Neuron (in vitro differentiated cells): Measurements from ENCODE around the gene TLE3.

ENCODE experiments used
- H2AFZ ChIP-seq: one replicate; pipeline ENCODE4 v1.6.1; 2013; ENCODE audit warnings: low read depth, mild to moderate bottlenecking, inconsistent platforms, low read length, moderate library complexity
- H3K27me3 ChIP-seq: one replicate; pipeline ENCODE4 v1.6.1; 2013; ENCODE audit warnings: low read length; ENCODE audit not compliant: insufficient read depth
- H3K36me3 ChIP-seq: one replicate; pipeline ENCODE4 v1.6.1; 2013; ENCODE audit warnings: low read length; ENCODE audit not compliant: insufficient read depth
- H3K4me1 ChIP-seq: one replicate; pipeline ENCODE4 v1.6.1; 2013; ENCODE audit warnings: low read length; ENCODE audit not compliant: insufficient read depth
- H3K4me3 ChIP-seq: 2 replicates; pipeline ENCODE4 v1.5.1; 2013; ENCODE audit warnings: mild to moderate bottlenecking, low read length, moderate library complexity
- H3K9me3 ChIP-seq: one replicate; pipeline ENCODE4 v1.6.1; 2013; ENCODE audit warnings: low read length

Gene TLE3

DNA sequence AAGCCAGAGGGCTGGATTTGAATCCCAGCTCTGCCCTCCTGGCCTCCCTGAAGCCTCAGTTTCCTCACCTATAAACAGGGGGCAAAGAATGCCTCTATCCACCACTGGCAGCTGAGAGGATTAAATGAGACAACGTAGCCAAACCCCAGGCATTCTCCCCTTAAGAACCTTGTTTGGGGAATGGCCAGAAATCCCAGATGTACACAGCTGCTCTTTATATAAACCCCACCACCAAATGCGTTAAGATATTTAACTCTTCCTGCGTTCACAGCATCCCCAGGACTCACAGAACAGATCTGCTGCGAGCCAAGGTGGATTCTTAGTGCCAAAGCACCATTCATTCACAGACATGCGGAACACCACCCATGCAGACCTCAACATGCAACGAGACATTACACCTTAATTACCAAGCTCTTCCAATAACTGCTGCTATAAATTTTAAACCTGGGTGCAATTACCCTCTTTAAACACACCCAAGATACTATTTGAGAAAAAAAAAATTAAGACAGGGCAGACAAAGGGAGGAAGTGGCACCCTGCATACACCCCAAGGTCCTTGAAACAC, 5.2 kb downstream of the TLE3 start:
- H3K36me3 ChIP-seq: peaks cover 18% of the 10 kb centered on the region
- H3K27me3 ChIP-seq: no peaks in the 10 kb centered on the region
- H2AFZ ChIP-seq: no peak overlapping the region
- no peaks in the 10 kb centered on the region for H3K9me3 ChIP-seq
- peaks cover 73% of the 10 kb centered on the region for H3K4me1 ChIP-seq
- no peak overlapping the region for H3K4me3 ChIP-seq

DNA sequence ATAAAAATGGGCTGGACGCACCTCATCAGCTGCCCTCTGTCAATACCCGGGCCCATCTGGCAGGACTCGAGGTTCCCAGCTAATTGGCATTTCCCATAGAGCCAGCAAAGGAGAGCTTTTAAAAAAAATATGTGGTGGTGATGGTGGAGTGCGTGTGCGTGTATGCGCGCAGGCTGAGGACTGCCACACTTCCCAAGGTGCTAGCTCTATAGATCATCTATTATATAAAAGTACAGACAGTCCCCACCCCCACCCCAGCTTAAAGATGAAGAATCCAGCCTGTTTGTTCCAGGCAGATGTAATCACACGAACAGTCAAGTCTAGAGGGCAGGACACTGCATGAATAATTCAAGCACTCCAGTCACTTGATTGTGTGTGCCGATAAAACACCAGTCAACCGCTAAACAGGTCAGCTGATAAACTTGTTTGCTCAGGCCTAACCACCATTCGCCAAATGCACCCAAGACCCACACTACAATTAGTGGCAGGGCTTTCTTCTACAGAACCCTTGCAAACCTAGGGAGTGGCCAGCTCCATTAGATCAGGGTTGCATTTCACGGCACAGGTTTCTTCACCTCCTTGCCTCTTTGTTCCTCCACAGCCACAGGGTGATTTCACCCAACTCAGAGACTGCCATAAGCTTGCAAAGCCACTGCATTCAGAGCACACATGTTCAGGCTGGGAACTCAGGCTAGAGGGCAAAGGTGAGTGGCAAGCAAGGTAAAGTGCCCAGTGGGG, 5.8 kb downstream of the TLE3 start:
- no peak overlapping the region for H3K4me3 ChIP-seq
- H3K36me3 ChIP-seq: peaks cover 18% of the 10 kb centered on the region
- H3K27me3 ChIP-seq: no peaks in the 10 kb centered on the region
- no peak overlapping the region for H2AFZ ChIP-seq
- H3K9me3 ChIP-seq: no peaks in the 10 kb centered on the region
- H3K4me1 ChIP-seq: peaks cover 79% of the 10 kb centered on the region

GRCh38 chr15:70090436-70091296, 7.1 kb downstream of the TLE3 start:
- Histone ChIP-seq H3K4me1 (peaks cover 79% of the 10 kb centered on the region), H3K27me3 (no peaks in the 10 kb centered on the region), H3K9me3 (no peaks in the 10 kb centered on the region), H3K4me3 (no peak overlapping the region), H3K36me3 (peaks cover 18% of the 10 kb centered on the region), H2AFZ (no peak overlapping the region)

DNA sequence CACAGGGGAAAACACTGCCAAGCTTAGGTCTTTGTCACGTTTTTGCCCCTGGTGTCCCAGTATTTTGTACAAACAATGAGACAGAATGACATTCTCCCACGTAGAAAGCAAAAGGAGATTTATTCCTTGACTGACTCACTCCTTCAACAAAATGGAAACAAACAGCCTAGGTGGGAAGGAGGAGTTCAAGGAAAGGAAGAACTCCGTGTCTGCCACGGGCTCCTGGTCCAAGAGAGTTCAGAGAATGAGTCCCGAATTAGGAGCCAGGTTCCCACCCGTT, 8.1 kb downstream of the TLE3 start:
- peaks cover 71% of the 10 kb centered on the region for H3K4me1 ChIP-seq
- H2AFZ ChIP-seq: no peak overlapping the region
- peaks cover 18% of the 10 kb centered on the region for H3K36me3 ChIP-seq
- H3K9me3 ChIP-seq: no peaks in the 10 kb centered on the region
- H3K27me3 ChIP-seq: no peaks in the 10 kb centered on the region
- no peak overlapping the region for H3K4me3 ChIP-seq

DNA sequence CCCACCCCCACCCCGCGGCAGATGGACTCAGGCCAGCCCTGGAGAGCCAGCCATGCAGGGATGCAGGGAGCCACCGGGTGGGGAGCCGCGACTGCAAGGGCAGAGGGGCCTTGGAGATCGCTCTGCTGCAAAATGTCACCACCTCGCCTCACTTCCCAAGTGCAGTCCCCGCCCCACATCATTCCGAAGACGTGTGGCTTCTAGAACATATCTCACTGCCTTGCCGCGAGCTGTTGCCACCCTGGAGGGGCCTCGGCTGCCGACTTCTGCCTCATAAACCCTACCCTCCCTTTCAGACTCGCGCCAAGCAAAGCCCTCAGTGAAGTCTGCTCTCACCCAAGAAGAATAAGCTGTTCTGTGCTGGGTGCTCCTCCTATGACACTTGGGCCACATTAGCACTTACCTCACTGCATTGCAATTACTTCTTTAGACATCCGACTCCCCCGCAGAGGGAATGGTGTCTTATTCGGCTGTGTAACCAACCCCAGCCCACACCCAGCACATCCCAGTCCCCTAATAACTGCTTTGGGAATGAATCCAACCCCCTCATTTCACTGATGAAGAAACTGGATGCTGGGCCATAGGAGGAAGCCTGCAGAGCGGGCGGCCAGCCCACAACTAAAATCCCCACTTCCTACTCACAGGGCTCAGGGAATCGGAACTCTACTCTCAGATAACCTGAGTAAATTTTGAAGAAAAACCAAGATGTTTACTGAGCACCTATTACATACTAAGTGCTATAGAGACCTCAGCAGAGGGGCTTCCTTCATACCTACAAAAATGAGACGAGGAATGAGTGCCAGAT, 8.6 kb downstream of the TLE3 start:
- Histone ChIP-seq H2AFZ (no peak overlapping the region), H3K4me1 (peaks cover 68% of the 10 kb centered on the region), H3K9me3 (no peaks in the 10 kb centered on the region), H3K27me3 (no peaks in the 10 kb centered on the region), H3K4me3 (no peak overlapping the region), H3K36me3 (peaks cover 18% of the 10 kb centered on the region)

DNA sequence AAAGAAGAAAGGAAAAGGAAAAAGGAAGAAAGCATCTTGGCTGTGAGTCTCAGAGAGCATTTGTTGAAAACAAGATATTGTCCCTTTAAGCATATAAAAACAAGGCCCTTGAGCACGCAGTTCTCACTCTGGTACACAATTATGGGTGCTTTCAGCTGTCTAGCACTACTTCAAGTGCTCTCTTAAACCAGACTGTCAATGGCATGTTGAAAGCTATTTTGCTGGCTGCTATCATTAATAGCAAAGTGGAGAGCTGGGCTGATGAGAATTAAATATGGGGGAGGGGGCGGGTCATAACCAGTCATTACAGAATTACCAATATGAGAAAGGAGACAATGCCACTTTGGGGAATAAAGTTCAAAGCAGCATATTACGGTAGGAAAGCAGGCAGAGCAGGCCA, 9.3 kb downstream of the TLE3 start:
- no peak overlapping the region for H3K4me3 ChIP-seq
- no peaks in the 10 kb centered on the region for H3K9me3 ChIP-seq
- H3K4me1 ChIP-seq: peaks cover 68% of the 10 kb centered on the region
- no peaks in the 10 kb centered on the region for H3K27me3 ChIP-seq
- H2AFZ ChIP-seq: no peak overlapping the region
- peaks cover 13% of the 10 kb centered on the region for H3K36me3 ChIP-seq

- H3K4me1 ChIP-seq: peaks cover 67% of the 10 kb centered on the region
- H3K9me3 ChIP-seq: no peaks in the 10 kb centered on the region
- no peak overlapping the region for H3K4me3 ChIP-seq
- no peak overlapping the region for H2AFZ ChIP-seq
- H3K36me3 ChIP-seq: peaks cover 10% of the 10 kb centered on the region
- no peaks in the 10 kb centered on the region for H3K27me3 ChIP-seq
Measured at GRCh38 chr15:70087708-70088352, 9.9 kb downstream of the TLE3 start.

DNA sequence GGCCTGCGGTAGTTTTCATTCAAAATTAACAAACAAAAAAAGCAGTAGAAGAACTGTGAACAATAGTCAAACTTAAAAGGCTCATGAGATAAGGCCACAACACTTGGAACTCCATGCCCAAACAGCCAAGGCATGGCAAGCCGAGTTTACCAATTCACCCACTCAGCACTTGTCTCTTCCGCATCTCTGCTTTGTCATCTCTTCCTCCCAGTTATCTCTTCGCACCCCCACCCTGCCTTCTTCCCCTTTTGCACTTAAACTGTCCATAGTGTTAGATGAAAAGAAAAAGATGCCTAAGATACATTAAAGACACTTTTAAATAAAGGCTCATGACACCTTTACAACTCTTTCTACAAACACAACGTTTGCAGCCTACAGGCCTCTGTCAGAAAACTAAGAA, 11.1 kb downstream of the TLE3 start:
- peaks cover 67% of the 10 kb centered on the region for H3K4me1 ChIP-seq
- no peaks in the 10 kb centered on the region for H3K9me3 ChIP-seq
- no peak overlapping the region for H3K4me3 ChIP-seq
- peaks cover 10% of the 10 kb centered on the region for H3K36me3 ChIP-seq
- H2AFZ ChIP-seq: no peak overlapping the region
- no peaks in the 10 kb centered on the region for H3K27me3 ChIP-seq

DNA sequence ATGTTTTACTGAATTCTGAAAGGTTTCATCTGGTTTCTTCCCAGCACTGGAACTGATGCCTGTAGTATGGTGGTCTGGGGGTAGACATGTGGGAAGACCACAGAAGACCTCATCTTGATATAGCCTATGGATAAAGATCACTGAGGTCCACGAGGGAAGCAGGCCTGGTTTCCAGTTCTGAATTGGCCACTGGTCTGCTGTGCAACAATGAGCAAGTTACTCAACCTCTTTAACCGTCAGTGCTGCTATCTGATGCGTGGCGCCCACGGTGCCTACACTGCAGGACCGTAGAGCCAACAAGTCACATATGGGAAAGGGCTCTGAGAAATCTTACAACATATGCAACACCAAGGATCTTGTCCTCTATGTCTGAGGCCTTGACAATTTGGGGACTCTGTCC, 13.3 kb downstream of the TLE3 start:
- no peaks in the 10 kb centered on the region for H3K9me3 ChIP-seq
- H2AFZ ChIP-seq: no peak overlapping the region
- no peaks in the 10 kb centered on the region for H3K27me3 ChIP-seq
- H3K4me1 ChIP-seq: peaks cover 59% of the 10 kb centered on the region
- H3K4me3 ChIP-seq: no peak overlapping the region
- H3K36me3 ChIP-seq: peaks cover 13% of the 10 kb centered on the region

DNA sequence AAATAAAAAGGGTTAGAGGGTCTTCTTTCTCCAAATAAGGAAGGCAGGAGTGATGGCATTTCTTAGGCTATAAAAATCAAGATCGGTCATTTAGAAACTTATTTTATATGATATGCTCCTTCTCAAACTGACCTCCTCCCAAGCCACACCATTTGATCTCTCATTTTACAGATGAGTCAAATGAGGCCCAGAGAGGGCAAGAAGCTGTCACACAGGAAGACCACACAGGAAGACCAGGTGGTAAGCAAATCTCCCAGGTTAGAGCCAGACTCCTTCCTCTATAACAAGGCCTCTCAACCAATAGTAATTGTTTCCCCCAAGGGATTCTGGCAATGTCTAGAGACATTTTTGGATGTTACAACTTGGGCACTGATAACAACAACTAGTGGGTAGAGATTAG, 13.8 kb downstream of the TLE3 start:
- Histone ChIP-seq H3K9me3 (no peaks in the 10 kb centered on the region), H3K4me1 (peaks cover 62% of the 10 kb centered on the region), H2AFZ (no peak overlapping the region), H3K36me3 (peaks cover 9% of the 10 kb centered on the region), H3K27me3 (no peaks in the 10 kb centered on the region), H3K4me3 (no peak overlapping the region)

- H3K4me3 ChIP-seq: no peak overlapping the region
- H3K4me1 ChIP-seq: peaks cover 62% of the 10 kb centered on the region
- no peak overlapping the region for H2AFZ ChIP-seq
- H3K27me3 ChIP-seq: no peaks in the 10 kb centered on the region
- peaks cover 9% of the 10 kb centered on the region for H3K36me3 ChIP-seq
- H3K9me3 ChIP-seq: no peaks in the 10 kb centered on the region
Measured at GRCh38 chr15:70083418-70083817, 14.3 kb downstream of the TLE3 start.

- no peak overlapping the region for H2AFZ ChIP-seq
- H3K4me1 ChIP-seq: peaks cover 62% of the 10 kb centered on the region
- H3K4me3 ChIP-seq: no peak overlapping the region
- H3K9me3 ChIP-seq: no peaks in the 10 kb centered on the region
- H3K36me3 ChIP-seq: peaks cover 9% of the 10 kb centered on the region
- no peaks in the 10 kb centered on the region for H3K27me3 ChIP-seq
Measured at GRCh38 chr15:70082281-70082900, 15.3 kb downstream of the TLE3 start.
